B cell (primary cell): ENCODE data around the gene CCL17. TPM values are rescaled to one million over a fixed set of nuclear protein-coding genes. Genes with fewer than 3 reads are reported as not detected.
"Not testable (repeated sequence)": the region's sequence is repeated elsewhere in the genome, so short reads cannot be mapped to it uniquely, and the experiment has no call there.

Experiments
- ATAC-seq: fragments of 200-7000 bp; cut with Tn5 transposase; one replicate; pipeline ENCODE4 v1.10.0; 2021; ENCODE audit warnings: low read depth, mild to moderate bottlenecking, moderate number of reproducible peaks, moderate library complexity
- CTCF ChIA-PET: fragments of 350-600 bp; sonication (Branson Sonifier 250); formaldehyde crosslinking; loops from one replicate; lab custom pipeline; 2021; ENCODE audit warnings: antibody characterized with exemption, inconsistent platforms; lab: Charles Lee
- POLR2A ChIA-PET: fragments of 350-600 bp; sonication (Branson Sonifier 250); formaldehyde crosslinking; loops from one replicate; lab custom pipeline; 2021; ENCODE audit warnings: antibody characterized with exemption; lab: Charles Lee
- DNase-seq: peaks from one replicate; pipeline ENCODE4 v3.0.0; 2013
- H2AFZ ChIP-seq: 2 replicates; pipeline ENCODE4 v1.6.1; 2012; ENCODE audit warnings: mild to moderate bottlenecking, low read depth, low read length; ENCODE audit not compliant: insufficient read depth, poor library complexity, severe bottlenecking
- H3K27ac ChIP-seq, 2 donors: 1 replicate in 1 of 2; 2 replicates in 1 of 2; pipeline ENCODE4 v1.5.1; 2012 to 2013; ENCODE audit warnings: low read length in 2 of 2, mild to moderate bottlenecking in 2 of 2, moderate library complexity in 1 of 2
- H3K27me3 ChIP-seq, 4 experiments: fragments of 200-600 bp in 1 of 4; sonication (generic) in 1 of 4; replicated peaks in 1 of 4; 1 replicate in 2 of 4; 2 replicates in 2 of 4; pipeline versions ENCODE4 v1.6.1 to v1.7.0; 2013 to 2016; ENCODE audit warnings: low read length in 3 of 4, mild to moderate bottlenecking in 2 of 4, mixed read lengths in 1 of 4, moderate library complexity in 1 of 4; ENCODE audit not compliant: insufficient read depth in 4 of 4, control insufficient read depth in 3 of 4; ENCODE audit errors: control extremely low read depth in 1 of 4
- H3K36me3 ChIP-seq, 2 experiments: replicated peaks in 1 of 2; 1 replicate in 1 of 2; 2 replicates in 1 of 2; pipeline versions ENCODE4 v1.6.1 to v1.7.1; 2013; ENCODE audit warnings: low read length in 1 of 2; ENCODE audit not compliant: insufficient read depth in 2 of 2, control insufficient read depth in 1 of 2; ENCODE audit errors: control extremely low read depth in 1 of 2, extremely low read depth in 1 of 2
- H3K4me1 ChIP-seq, 2 donors: fragments of 200-600 bp in 1 of 2; sonication (generic) in 1 of 2; 1 replicate in 1 of 2; 2 replicates in 1 of 2; pipeline versions ENCODE4 v1.5.1 to v1.6.1; 2013 to 2017; ENCODE audit warnings: low read length in 2 of 2; ENCODE audit not compliant: control insufficient read depth in 2 of 2, insufficient read depth in 2 of 2
- H3K4me2 ChIP-seq: replicated peaks from 2 replicates; pipeline ENCODE3; 2012; ENCODE audit warnings: mild to moderate bottlenecking, low read depth, low read length; ENCODE audit not compliant: poor library complexity, severe bottlenecking
- H3K4me3 ChIP-seq, 5 experiments: fragments of 200-600 bp in 1 of 5; sonication (generic) in 1 of 5; 1 replicate in 3 of 5; 2 replicates in 2 of 5; pipeline versions ENCODE4 v1.5.1 to v1.7.0; 2011 to 2016; ENCODE audit warnings: low read length in 4 of 5, mild to moderate bottlenecking in 4 of 5, low read depth in 2 of 5, control low read depth in 1 of 5, moderate library complexity in 1 of 5; ENCODE audit not compliant: insufficient read depth in 1 of 5; ENCODE audit errors: control extremely low read depth in 1 of 5, extremely low read depth in 1 of 5
- H3K79me2 ChIP-seq: fragments of 200-600 bp; sonication (generic); one replicate; pipeline ENCODE4 v1.6.0; 2016; ENCODE audit warnings: low read length; ENCODE audit not compliant: control insufficient read depth, insufficient read depth
- H3K9ac ChIP-seq: fragments of 200-600 bp; sonication (generic); 2 replicates; pipeline ENCODE4 v1.6.1; 2017; ENCODE audit warnings: mild to moderate bottlenecking, low read length, moderate library complexity
- H3K9me3 ChIP-seq, 3 donors: one replicate each; pipeline versions ENCODE4 v1.6.1 to v1.7.1; 2013; ENCODE audit warnings: low read length in 2 of 3; ENCODE audit not compliant: control insufficient read depth in 2 of 3, insufficient read depth in 1 of 3; ENCODE audit errors: control extremely low read depth in 1 of 3
- H4K20me1 ChIP-seq: 2 replicates; pipeline ENCODE4 v1.6.0; 2012; ENCODE audit warnings: mild to moderate bottlenecking, low read length; ENCODE audit not compliant: insufficient read depth, control insufficient read depth, poor library complexity, severe bottlenecking
- H3K27ac Mint-ChIP-seq: one replicate; pipeline ENCODE4 v1.8.0; 2021; ENCODE audit warnings: mixed read lengths
- H3K27me3 Mint-ChIP-seq: one replicate; pipeline ENCODE4 v1.8.0; 2021; ENCODE audit warnings: mixed read lengths
- H3K4me1 Mint-ChIP-seq: one replicate; pipeline ENCODE4 v1.8.0; 2021; ENCODE audit warnings: mixed read lengths
- H3K4me3 Mint-ChIP-seq: one replicate; pipeline ENCODE4 v1.8.0; 2021; ENCODE audit warnings: mixed read lengths
- H3K9me3 Mint-ChIP-seq: one replicate; pipeline ENCODE4 v1.8.0; 2022; ENCODE audit warnings: mixed read lengths; ENCODE audit not compliant: insufficient read depth
- EZH2 ChIP-seq: IDR thresholded peaks from 2 replicates; pipeline ENCODE4 v1.6.1; 2012; ENCODE audit warnings: borderline replicate concordance, low read depth, mild to moderate bottlenecking, moderate library complexity, low read length; ENCODE audit not compliant: insufficient read depth, poor library complexity, severe bottlenecking
- WGBS: methylation state at CpG from one replicate; pipeline ENCODE4 v1.1.5; 2013; ENCODE audit warnings: missing lambda C conversion rate; ENCODE audit not compliant: insufficient coverage; 5-methylcytosine and 5-hydroxymethylcytosine counted together
- intact Hi-C: fragments of 100-400 bp; cut with micrococcal nuclease; formaldehyde crosslinking; loops from one replicate; pipeline ENCODE4 v1.10.0; 2022
- polyA plus RNA-seq: library from polyadenylated mRNA; depleted of rRNA; stranded (reverse); fragments of >200 nt; gene quantifications from 2 replicates; pipeline ENCODE4 v1.2.3, GENCODE V29; 2012
- total RNA-seq, 2 donors: library from RNA; stranded (reverse); fragments of 120-200 nt in 1 of 2; gene quantifications; 1 replicate in 1 of 2; 2 replicates in 1 of 2; pipeline versions ENCODE4 v1.2.3 to v1.2.4, GENCODE V29; 2013 to 2022
- TF ChIP-seq, protein P1 (sequence below): fragments of 200-600 bp; IDR thresholded peaks from one replicate; pipeline ENCODE4 v1.8.0; 2022; ENCODE audit warnings: antibody characterized with exemption, mild to moderate bottlenecking

Gene CCL17
- total and polyA plus RNA-seq, 2 donors (not counting 1 experiment from before 2014, with no cell fraction given) = not detected

- Histone ChIP-seq H3K36me3 (no peaks in the 10 kb centered on the region), H3K27me3 (no peaks in the 10 kb centered on the region), H3K9ac (no peak overlapping the region), H4K20me1 (no peaks in the 10 kb centered on the region), H3K79me2 (no peaks in the 10 kb centered on the region), H3K4me2 (no peak overlapping the region), H3K4me3 (no peak overlapping the region), H3K9me3 (peaks cover 0 to 10% (median 0%) of the 10 kb centered on the region in 3 donors), H3K27ac (no peak overlapping the region), H2AFZ (no peak overlapping the region), H3K4me1 (peaks cover 12 to 14% of the 10 kb centered on the region in 2 donors)
- TF ChIP-seq EZH2 = no peak
- TF ChIP-seq, protein P1, sequence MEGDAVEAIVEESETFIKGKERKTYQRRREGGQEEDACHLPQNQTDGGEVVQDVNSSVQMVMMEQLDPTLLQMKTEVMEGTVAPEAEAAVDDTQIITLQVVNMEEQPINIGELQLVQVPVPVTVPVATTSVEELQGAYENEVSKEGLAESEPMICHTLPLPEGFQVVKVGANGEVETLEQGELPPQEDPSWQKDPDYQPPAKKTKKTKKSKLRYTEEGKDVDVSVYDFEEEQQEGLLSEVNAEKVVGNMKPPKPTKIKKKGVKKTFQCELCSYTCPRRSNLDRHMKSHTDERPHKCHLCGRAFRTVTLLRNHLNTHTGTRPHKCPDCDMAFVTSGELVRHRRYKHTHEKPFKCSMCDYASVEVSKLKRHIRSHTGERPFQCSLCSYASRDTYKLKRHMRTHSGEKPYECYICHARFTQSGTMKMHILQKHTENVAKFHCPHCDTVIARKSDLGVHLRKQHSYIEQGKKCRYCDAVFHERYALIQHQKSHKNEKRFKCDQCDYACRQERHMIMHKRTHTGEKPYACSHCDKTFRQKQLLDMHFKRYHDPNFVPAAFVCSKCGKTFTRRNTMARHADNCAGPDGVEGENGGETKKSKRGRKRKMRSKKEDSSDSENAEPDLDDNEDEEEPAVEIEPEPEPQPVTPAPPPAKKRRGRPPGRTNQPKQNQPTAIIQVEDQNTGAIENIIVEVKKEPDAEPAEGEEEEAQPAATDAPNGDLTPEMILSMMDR = no peak
- ChIA-PET POLR2A (no interaction called here), CTCF (interaction anchor here (6.9 kb wide), 1 partner anchor 22 kb away, joined by 31 read pairs; no protein-coding TSS in a partner anchor)
- no peak overlapping the region for H3K4me3 Mint-ChIP-seq
- ATAC-seq (no peak), DNase-seq (no peak)
- WGBS = 100% methylated on average over 3 of the region's 4 CpGs
- intact Hi-C loops = no loop called here
- H3K9me3 Mint-ChIP-seq = no peaks in the 10 kb centered on the region
- H3K4me1 Mint-ChIP-seq = peaks cover 21% of the 10 kb centered on the region
- no peaks in the 10 kb centered on the region for H3K27me3 Mint-ChIP-seq
- no peak overlapping the region for H3K27ac Mint-ChIP-seq
Measured at GRCh38 chr16:57396786-57397185, 7.8 kb upstream of the CCL17 start.

DNA sequence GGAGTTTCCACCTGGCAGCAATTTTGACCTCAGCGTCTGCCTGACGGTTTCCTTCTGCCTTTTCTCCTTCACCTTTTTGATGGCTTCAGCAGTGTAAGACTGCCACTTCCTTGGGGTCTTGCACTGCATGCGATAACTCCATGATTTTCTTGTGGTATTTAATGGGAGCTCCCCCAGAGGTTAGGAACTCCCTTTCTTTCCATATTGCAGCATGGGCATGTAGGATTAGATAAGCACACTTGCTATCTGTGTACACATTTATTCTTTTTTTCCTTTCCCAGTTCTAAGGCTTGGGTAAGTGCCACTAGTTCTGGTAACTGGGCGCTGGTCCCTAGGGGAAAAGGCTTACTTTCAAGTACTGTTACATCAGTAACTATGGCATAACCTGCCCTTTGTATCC lies 7.1 kb upstream of the CCL17 start:
- H3K9me3 Mint-ChIP-seq, H2AFZ ChIP-seq, H3K9me3 ChIP-seq, H3K9ac ChIP-seq, H3K4me2 ChIP-seq, ATAC-seq, H3K27ac ChIP-seq, DNase-seq, H3K36me3 ChIP-seq, H4K20me1 ChIP-seq, POLR2A ChIA-PET, H3K4me3 Mint-ChIP-seq, H3K27me3 Mint-ChIP-seq, H3K27ac Mint-ChIP-seq, intact Hi-C loops, H3K27me3 ChIP-seq, H3K79me2 ChIP-seq, H3K4me3 ChIP-seq: not testable (repeated sequence)
- WGBS = no CpG with 5 or more reads among the region's 4 CpGs
- peaks cover 21% of the 10 kb centered on the region for H3K4me1 Mint-ChIP-seq
- peaks cover 12 to 14% of the 10 kb centered on the region in 2 donors for H3K4me1 ChIP-seq
- CTCF ChIA-PET = interaction anchor here (6.9 kb wide), 1 partner anchor 21 kb away, joined by 31 read pairs; no protein-coding TSS in a partner anchor
